Measurements from ENCODE around the gene KMT5C.

Gene KMT5C
- total RNA-seq, result 3.1 to 38.4 (median 14.7) reads per million in 3 experiments

- DNase-seq, result peak; percentile 100
Observed at GRCh38 chr19:55339105-55339888, at the start of gene KMT5C. KMT5C (plus strand) TSS chr19:55339876; CDS start chr19:55341937, 2,061 bp downstream.

- no peak for DNase-seq
Observed at GRCh38 chr19:55297267-55297666, 42.4 kb upstream of the KMT5C start.

GRCh38 chr19:55299991-55300390 lies 39.7 kb upstream of the KMT5C start:
- DNase-seq, result no peak

- no peak for DNase-seq
Observed at GRCh38 chr19:55300886-55301458, 38.7 kb upstream of the KMT5C start.

GRCh38 chr19:55301459-55302317 lies 38.0 kb upstream of the KMT5C start:
- peak; percentile 85 for DNase-seq

GRCh38 chr19:55302318-55302703 lies 37.4 kb upstream of the KMT5C start:
- DNase-seq, result no peak

GRCh38 chr19:55303477-55303876 lies 36.2 kb upstream of the KMT5C start:
- DNase-seq, result no peak

- no peak for DNase-seq
Observed at GRCh38 chr19:55304279-55304978, 35.2 kb upstream of the KMT5C start.

GRCh38 chr19:55304980-55305379 lies 34.7 kb upstream of the KMT5C start:
- no peak for DNase-seq

- peak; percentile 48 for DNase-seq
Observed at GRCh38 chr19:55305491-55305890, 34.2 kb upstream of the KMT5C start.

GRCh38 chr19:55305983-55306562 lies 33.6 kb upstream of the KMT5C start:
- DNase-seq, result no peak

GRCh38 chr19:55306712-55307111 lies 33.0 kb upstream of the KMT5C start:
- DNase-seq, result no peak

GRCh38 chr19:55308281-55308680 lies 31.4 kb upstream of the KMT5C start:
- no peak for DNase-seq

- no peak for DNase-seq
Observed at GRCh38 chr19:55309448-55309847, 30.2 kb upstream of the KMT5C start.

GRCh38 chr19:55310498-55310897 lies 29.2 kb upstream of the KMT5C start:
- no peak for DNase-seq

- DNase-seq, result no peak
Observed at GRCh38 chr19:55311397-55311796, 28.3 kb upstream of the KMT5C start.

GRCh38 chr19:55311797-55312196 lies 27.9 kb upstream of the KMT5C start:
- DNase-seq, result no peak

GRCh38 chr19:55312621-55313512 lies 26.8 kb upstream of the KMT5C start:
- no peak for DNase-seq

- no peak for DNase-seq
Observed at GRCh38 chr19:55314396-55314795, 25.3 kb upstream of the KMT5C start.

GRCh38 chr19:55315956-55316525 lies 23.6 kb upstream of the KMT5C start:
- no peak for DNase-seq

- DNase-seq, result no peak
Observed at GRCh38 chr19:55316646-55317045, 23.0 kb upstream of the KMT5C start.

Measured in central memory CD4-positive, alpha-beta T cell (primary cell).